HG02678 (cell line): Measurements from ENCODE around the gene ZNRF4.
"Not testable (repeated sequence)": the region's sequence is repeated elsewhere in the genome, so short reads cannot be mapped to it uniquely, and the experiment has no call there.

Experiments
- ATAC-seq: cut with Tn5 transposase; IDR thresholded peaks from one replicate; pipeline ENCODE4 v1.9.1; 2021; ENCODE audit warnings: mild to moderate bottlenecking, moderate library complexity; ENCODE audit not compliant: unreplicated experiment

ZNRF4 gene

DNA sequence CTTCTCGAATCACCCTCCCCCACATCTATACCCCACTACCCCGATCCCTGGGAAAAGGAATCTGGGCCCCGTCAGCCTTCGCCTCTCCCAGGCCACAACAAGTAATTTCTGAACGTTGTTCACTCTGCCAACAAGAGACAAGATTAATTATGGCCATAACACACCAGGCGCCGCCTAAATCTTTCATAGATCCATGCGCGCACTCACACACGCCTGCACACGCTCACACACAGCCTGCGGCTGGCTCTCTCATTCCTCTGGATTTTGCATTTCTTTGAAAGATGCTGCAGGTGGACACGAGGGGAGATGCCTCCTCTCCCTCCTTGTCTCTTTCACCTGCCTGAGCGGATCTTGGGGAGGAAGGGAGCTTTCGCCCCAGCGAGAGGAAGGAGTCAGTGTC, 17.1 kb downstream of the ZNRF4 start:
- no peak for ATAC-seq

DNA sequence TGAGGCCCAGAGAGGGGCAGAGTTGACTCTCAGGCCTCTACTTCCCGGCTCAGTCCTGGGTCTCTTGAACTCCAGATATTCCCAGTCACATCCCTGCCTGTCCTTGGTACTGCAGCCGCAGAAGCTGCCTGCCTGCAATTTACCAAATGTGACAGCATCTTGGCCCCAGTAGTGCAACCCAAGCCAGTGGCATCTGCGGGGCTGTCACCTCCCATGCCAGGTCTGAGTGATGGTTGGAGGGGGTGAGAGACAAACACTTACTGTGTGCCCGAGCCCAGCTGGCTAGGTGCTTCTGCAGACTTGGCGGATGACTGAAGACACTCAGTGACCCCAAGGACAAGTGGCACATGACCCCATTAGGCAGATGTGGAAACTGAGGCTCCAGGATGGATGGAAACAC, 18.4 kb downstream of the ZNRF4 start:
- ATAC-seq = no peak

DNA sequence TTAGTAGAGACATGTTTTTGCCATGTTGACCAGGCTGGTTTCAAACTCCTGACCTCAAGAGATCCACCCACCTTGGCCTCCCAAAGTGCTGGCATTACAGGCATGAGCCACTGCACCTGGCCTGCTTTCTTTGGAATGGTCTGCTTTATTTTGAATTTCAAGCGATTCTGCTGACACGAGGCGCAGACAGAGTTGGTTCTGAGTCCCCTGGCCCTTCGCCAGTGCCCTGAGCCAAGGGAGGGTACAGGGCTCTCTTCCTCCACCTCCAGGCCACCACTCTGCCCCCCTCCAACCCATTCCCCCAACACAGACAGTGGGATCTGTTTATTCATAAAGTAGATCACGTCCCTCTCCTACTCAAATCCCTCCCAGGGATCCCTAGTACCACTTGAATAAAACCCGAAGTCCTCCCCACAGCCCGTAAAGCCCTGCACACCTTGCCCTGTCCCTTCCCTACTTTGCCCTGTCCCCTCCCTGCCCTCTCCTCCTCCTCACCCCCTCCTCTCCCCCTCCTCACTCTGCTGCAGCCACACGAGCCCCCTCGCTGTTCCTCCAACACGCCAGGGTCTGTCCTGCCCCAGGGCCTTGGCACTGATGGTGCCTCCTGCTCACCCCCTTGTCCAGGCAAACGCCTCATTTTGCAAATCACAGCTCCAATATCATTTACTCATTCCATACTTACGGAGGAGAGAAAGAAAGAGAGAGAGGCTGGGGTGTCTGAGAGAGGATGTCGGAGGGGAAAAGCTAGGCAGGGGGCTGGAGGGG, 22.4 kb downstream of the ZNRF4 start:
- no peak for ATAC-seq

DNA sequence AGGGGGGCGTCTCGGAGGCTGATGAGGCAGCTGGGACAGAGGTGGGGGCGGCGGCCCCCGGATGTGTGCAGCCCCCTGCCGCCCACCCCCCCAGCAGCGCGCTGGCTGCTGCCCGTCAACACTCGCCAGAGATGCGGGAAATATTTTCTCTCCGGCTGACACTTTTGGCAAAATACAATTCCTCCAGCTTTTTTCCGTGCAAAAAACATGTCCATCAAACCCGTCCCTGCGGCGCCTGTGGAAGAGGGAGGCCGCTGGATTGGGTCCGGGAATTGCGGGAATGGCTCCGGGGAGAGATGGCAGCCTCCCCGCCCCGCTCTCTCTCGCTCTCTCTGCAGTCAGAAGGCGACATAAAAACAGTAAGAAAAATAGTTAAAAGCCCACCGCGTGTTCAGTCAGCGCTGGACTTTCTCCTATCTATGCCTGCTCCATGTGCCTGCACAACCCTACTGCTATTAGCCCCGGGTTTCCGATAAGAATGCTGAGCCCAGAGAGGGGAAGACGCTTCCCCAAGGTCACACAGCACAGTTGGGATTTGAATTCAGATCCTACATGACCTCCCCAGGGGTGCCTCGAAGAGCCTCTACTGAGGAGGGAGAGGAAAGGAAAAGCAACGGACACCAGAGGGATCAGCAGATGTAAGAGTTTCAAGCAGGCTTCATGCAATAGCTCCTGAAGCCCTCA, 23.2 kb downstream of the ZNRF4 start:
- ATAC-seq = no peak

DNA sequence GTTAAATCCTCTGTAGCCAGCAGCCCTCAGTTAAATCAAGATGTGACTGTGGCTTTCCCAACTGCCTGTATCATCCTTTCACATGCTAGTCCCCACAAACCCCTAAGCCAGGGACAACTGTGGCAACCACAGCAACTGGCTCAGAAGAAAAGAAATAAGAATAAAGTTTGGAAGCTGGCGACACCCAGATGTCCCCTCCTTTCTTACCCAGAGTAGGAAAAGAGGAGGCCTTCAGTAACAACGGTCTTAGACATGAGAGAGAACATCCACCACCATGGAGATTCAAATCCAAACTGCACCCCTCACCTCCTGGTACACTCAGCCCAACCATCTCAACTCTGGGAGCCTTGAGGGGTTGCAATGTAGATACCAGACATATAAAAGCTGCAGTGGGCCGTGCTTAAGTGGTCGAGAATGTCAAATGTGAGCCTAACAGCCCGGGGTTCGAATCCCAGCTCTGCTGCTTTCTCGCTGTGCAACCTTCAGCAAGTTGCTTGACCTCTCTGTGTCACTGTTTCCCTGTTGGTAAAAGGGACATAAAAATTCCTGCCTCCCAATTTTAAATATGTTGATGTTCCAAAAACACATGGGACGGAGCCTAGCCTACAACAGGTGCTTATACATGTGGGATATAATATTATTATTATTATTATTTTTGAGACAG, 23.8 kb downstream of the ZNRF4 start:
- no peak for ATAC-seq

DNA sequence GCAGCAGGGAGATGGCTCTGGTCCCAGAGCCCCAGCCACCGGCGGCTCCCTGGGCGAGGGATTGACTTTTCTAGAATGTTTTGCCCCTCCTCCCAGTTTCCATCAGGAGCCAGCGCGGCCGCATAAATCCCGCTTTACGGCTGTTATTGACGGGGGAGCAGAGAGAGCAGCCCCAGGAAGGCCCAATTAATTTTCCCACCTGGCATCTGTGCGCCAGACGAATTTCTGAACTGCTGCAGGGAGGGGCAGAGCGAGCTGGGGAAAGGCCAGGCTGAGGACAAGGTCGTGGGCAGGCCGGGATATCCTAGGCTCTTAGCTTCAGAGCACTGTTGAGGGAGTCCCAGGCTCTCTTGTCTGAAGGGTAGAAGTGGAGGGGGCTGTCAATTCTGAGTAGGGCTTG, 24.7 kb downstream of the ZNRF4 start:
- ATAC-seq = no peak

DNA sequence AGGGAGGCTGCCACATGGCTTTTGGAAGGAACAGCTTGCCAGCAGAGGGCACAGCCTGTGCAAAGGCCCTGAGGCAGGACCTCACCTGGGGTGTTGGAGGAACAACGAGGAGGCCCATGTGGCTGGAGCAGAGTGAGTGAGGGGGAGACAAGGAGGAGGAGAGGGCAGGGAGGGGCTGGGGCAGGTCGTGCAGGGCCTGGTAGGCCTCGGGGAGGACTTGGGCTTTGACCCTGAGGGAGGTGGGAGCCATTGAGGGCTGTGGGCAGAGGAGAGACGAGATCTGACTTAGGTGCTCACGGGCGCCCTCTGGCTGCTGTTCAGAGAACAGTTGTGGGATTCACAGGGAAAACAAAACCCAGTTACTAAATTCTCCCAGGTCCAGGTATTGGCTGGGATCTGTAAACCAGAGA, 25.2 kb downstream of the ZNRF4 start:
- ATAC-seq = no peak

DNA sequence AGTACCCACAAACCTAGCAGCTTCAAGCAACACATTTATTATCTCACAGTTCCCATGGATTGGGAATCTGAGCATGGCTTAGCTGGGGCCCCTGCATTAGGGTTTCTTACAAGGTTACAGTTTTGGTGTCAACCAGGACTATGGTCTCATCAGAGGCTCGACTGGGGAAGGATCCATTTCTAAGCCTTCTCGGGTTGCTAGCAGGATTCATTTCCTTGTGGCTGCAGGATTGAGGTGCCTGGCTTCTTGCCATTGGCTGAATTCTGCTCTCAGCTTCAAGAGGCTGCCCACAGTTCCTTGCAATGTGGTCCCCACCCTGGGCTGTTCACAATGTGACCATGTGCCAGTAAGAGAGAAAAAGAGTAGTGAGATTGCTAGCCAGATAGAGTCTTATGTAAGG, 26.7 kb downstream of the ZNRF4 start:
- ATAC-seq = no peak

DNA sequence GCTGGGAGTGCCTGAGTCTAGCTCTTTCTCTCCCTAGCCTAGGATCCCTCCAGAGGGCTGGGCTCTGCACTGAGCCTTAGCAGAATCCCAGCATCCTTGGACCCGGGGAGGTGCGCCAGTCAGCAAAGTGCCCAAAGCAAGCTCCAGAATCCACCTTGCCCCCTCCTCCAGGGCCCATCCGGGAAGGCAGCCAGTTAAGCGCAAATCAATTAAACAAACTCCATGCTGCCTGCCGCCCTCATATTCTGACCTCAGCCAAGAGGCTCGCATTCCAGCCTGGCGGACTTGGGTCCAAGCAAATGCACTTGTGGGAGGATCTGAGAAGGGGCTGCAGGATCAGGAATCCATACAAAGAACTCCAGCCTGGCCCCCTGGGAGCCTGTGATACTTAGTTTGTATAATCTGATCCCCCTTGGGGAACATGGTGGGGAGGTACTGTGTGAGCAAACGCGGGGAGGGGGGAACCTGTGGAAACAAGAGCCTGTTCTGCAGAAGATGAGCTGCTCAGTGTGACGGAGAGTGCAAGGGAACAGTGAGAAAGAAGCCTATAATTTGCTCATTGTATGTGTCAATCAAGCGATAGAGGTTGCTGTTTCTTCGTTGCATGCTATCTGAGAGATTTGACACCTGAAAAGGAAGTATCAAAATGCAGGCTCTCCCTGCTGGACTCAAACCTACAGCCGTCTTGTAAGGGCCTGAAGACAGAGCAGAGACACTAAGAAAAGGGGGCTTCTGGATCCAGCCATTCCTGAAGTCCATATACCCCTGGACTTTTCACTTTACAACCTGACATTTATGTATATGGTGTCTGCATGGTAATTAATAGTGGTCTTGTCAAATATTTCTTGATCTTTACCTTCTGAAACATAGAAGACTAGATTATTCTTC, 29.4 kb downstream of the ZNRF4 start:
- ATAC-seq = no peak

DNA sequence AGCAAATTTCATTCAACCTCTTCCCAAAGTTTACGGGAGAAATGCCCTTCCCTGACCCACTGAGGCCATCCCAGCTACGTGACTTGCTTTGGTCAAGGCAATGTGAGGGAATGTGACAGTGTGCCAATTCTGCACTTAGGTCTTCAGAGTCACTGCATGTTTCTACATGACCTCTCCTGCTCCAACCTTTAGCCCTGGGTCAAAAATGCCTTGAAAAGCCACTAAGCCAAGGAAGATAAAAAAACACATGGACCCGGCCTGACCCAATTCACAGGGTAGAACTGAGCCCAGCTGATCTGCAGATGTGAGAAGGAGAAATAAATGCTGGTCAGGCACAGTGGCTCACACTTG, 30.0 kb downstream of the ZNRF4 start:
- no peak for ATAC-seq

DNA sequence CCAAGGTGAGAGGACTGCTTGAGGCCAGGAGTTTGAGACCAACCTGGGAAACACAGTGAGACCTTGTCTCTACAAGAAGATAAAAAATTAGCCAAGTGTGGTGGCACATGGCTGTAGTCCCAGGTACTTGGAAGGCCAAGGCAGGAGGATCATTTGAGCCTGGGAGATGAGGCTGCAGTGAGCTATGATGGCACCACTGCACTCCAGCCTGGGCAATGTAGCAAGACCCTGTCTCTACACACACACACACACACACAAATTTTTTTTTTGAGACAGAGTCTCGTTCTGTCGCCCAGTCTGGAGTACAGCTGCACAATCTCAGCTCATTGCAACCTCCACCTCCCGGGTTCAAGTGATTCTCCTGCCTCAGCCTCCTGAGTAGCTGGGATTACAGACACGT, 30.4 kb downstream of the ZNRF4 start:
- not testable (repeated sequence) for ATAC-seq

DNA sequence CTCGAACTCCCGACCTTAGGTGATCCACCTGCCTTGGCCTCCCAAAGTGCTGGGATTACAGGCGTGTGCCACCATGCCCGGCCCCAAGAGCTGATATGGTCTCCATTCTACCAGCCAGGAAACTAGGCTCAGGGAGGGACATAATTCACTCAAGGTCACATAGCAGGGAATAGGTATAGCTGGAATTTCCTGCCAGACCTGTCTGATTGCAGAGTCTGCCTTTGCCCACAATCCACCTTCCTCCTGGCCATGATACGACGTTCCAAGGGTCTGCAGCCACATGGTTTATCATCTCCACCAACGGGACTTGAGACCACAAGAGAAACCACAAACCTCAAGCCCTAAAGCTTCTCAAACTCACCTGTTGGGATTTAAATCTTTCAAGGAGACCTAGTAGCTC, 32.0 kb downstream of the ZNRF4 start:
- ATAC-seq = no peak

DNA sequence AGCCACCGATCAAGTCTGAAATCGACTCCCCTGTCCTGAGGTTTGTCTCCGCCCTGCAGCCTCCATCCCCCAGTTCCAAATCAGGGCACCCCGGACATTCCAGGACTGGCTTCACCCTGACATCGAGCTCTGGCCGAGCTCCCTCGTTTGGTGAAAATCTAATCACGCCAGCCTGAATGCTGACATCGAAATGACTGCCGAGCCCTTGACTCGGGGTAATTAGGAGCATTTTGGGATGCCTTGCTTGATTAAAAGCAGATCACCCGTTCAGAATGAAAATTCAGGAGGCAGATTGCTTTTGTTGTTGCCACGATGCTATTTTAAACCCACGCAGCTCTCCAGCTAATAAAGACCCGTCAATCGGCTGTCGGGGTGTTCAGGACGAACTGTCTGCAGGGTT, 34.3 kb downstream of the ZNRF4 start:
- no peak for ATAC-seq

DNA sequence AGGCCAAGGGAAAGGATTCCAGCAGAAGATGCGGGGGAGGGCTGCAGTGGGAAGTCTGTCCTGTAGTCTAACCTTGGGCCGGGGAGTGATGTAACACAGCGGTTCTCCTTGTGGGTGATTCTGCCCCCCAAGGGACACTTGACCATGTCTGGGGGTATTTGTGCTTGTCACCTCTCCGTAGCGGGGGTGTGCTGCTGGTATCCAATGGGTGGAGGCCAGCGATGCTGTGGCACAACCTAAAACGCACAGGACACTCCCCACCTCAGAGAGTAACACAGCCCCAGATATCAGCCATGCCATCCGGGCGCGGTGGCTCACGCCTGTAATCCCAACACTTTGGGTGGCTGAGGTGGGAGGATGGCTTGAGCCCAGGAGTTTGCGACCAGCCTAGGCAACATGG, 36.3 kb downstream of the ZNRF4 start:
- no peak for ATAC-seq

DNA sequence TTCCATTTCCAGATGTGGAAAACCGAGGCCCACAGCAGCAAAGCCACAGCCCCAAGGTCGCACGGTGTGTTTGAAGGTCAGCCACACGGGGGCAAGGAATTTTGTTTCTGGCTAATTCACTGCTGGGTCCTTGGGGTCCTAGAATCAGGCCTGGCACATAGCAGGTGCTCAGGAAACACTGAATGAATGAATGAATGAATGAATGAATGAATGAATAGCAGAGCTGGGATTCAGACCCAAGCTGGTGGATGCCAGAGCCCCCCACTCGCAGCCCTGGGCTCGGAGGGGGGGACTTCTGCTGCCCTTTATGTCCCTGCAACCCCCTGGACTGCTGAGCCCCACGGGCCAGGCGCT, 37.0 kb downstream of the ZNRF4 start:
- ATAC-seq = no peak

DNA sequence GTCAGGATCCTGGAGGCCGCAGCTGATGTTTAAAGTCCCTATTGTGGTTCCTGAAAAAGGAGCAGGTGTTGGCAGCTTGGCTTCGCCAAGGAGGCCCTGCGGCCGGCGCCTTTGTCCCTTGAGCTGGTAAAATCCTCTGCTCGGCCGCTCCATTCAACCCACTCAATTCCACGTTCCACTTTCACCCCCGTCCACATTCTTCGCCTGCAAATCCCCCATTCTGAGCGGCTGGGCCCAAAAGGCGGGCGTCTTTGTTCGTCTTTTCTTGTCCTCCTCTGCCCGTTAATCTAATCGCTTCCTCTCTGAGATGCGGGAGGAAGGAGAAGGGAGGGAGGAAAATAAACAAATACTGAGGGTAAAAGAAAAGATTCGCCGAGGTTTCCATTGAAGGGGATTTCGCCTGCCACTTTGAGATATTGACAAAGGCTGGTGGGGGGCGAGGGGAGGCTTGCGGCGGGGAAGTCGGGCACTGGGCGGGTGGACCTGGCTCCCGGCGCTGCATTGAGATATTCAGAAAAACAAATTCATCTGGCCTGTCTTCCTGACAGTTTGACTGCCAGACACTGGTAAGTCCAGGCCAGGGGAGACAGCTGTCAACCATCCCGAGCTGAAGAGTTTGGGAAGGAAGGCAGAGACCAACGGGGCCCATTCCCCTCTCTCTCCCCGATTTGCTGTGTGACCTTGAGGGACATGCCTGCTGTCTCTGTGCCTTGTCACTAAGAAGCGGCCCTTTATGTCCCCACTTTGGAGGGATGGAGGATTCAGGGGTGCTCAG, 37.6 kb downstream of the ZNRF4 start:
- ATAC-seq = no peak

DNA sequence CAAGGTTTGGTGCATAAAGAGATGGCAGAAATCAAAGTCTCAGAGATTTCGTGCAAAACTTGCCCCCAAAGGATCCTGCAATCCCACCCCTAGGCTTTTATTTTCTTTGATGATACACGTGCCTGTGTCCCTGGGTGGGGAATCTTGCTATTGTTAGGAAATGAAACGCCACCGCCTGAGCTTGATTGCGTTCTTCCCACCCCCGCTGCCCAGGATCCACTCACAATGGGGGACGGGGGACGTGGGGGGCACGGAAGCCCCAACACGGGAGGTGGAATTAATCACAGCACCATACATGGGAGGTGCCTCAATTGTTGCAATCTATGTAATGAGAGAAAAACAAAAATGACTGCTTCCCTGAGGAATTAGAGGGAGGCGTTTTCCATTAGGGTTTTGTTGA, 39.6 kb downstream of the ZNRF4 start:
- ATAC-seq = no peak

DNA sequence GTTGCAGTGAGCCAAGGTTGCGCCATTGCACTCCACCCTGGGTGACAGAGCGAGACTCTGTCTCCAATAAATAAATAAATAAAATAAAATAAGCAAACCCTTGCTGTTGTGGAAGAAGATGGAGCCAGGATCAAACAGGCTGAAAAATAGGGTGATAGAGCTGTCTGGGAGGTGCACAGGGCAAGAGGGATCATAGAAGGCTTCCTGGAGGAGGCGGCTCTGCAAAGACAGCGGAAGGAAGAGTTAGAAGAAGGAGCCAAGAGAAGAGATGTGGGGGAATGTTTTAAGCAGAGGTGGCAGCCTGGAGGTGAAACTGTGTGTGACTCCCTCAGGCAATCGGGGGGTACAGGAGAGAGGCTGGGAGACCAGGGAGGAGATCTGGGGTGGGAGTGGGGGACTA, 40.6 kb downstream of the ZNRF4 start:
- ATAC-seq = no peak

DNA sequence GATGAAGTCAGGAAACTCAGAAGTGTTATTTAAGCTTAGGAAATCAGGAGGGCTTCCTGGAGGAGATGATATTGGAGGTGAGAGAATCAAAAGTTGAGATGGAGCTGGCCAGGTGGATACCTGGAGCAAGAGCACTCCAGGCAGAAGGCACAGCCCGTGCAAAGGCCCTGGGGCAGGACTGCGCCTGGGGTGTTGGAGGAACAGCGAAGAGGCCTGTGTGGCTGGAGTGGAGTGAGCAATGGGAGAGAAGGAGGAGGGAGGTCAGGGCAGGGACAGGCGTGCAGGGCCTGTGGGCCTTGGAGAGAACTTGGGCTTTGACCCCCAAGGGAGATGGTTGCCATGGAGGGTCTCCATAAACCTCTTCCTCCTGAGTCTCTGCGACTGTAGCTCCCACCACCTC, 42.1 kb downstream of the ZNRF4 start:
- ATAC-seq = no peak

DNA sequence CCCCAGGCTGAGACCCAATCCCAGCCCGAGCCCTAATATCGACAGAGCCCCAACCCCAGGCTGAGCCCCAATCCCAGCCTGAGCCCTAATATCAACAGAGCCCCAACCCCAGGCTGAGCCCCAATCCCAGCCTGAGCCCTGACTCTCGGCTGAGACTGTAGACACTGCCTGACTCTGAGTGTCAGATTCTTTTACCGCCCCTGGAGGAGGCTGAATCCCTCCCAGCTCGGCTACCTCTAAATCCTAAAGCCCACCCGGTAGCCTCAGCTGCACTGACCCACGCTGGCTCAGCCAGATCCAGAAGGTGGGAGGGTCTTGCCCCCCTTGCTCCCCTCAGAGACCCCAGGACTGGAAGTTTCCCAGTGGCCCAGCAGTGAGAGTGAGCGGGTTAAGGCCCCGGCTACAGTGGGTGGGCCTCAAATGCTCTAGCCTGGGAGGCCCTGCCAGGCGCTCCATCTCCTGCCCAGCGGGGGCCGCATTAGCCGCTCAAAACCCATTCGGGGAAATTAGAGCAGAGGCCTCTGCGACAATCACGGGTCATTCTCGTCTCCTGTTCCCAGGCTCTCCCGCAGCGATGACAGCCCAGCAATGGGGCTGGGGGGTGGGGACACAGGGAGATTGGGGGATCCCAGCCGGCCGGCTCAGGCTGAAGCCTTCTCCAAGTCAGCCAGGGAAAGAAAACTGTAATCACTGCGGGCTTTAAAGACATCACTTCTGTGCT, 43.8 kb downstream of the ZNRF4 start:
- no peak for ATAC-seq
